Measurements from ENCODE around the gene SELENOO. TPM values are rescaled to one million over a fixed set of nuclear protein-coding genes. Genes with fewer than 3 reads are reported as not detected.

SELENOO gene
- total and polyA plus RNA-seq, 2 of the 13 experiments (the other 11 are each of a cell fraction or from before 2014, with no cell fraction given): 14.4 to 19.0 TPM

DNA sequence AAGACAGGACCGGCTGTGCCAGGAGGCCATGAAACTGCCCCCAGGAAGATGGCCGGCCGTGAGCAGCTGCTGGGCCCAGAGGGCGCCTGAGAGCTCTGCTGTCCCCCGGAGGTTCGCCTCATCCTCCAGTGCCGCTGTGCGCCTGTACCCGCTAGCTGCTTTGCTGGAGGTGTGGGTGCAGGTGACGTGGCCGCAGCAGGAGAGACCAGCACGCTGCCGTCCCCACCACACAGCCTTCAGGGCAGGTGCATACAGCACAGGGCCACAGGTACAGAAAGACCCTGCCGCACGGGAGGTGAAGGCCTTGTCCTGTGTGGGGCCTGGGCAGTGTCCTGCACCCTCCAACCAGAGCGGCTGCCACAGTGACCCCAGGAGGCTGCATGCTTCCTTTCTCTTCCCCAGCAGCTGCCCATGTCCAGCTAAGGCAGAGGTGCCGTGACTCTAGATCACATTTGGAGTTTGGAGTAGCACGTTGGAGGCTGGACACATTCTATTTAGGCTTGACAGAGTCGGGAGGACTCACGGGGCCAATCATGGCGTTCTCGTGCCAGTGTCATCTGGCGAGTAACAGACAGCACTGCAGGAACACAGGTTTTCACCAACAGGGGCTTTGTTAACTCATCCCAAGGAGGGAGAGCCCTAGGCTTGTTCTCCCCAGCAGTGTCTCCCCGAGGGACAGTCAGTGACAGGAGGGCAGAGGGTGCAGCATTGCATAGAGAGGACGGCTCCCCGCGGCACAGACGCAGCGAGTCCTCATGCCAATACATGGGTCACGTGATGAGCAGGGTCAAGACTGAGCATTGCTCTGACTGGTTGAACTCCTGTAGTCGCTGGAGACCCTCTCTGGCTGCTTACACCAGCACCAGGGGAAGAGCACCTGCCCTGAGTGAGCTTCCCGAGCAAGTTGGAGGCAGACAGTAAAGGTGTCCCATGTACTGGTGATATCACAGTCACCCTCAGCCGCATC is 49.0 kb upstream of the SELENOO start (continued):
- TF ChIP-seq ZNF652 (CRISPR knock-in tag; IDR thresholded peaks at IDR 0.05; ENCODE audit: borderline replicate concordance, low read depth): no peak
- TF ChIP-seq ZNF646 (CRISPR knock-in tag; IDR thresholded peaks at IDR 0.05): no peak
- TF ChIP-seq HOXD1 (CRISPR knock-in tag; IDR thresholded peaks at IDR 0.05): no peak
- TF ChIP-seq, protein P1, sequence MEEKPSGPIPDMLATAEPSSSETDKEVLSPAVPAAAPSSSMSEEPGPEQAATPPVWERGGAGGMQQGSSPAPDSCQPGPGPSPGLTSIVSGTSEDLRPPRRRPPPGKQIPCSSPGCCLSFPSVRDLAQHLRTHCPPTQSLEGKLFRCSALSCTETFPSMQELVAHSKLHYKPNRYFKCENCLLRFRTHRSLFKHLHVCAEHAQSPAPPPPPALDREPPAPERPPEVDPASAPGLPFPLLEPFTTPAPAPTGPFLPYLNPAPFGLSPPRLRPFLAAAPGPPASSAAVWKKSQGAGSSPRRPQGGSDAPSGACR (CRISPR knock-in tag; IDR thresholded peaks at IDR 0.05): no peak
- TF ChIP-seq KLF9 (CRISPR knock-in tag; IDR thresholded peaks at IDR 0.05; ENCODE audit: low read depth): no peak
- TF ChIP-seq ZNF562 (CRISPR knock-in tag; IDR thresholded peaks at IDR 0.05; ENCODE audit: borderline replicate concordance): no peak
- TF ChIP-seq SAFB2 (CRISPR knock-in tag; IDR thresholded peaks at IDR 0.05; ENCODE audit: borderline replicate concordance, low read depth): 0 out of 2 replicates have a peak, but pooled peaks have one; percentile 57
- 0 out of 2 replicates have a peak, but pooled peaks have one; percentile 52 for TF ChIP-seq SP4 (CRISPR knock-in tag; IDR thresholded peaks at IDR 0.05)
- TF ChIP-seq YEATS4 (CRISPR knock-in tag; IDR thresholded peaks at IDR 0.05; ENCODE audit: borderline replicate concordance): 0 out of 2 replicates have a peak, but pooled peaks have one; percentile 33
- TF ChIP-seq POGK (CRISPR knock-in tag; conservative IDR thresholded peaks at IDR 0.05): 0 out of 2 replicates have a peak, but pooled peaks have one; percentile 34
- no peak for TF ChIP-seq AKAP8 (CRISPR knock-in tag; IDR thresholded peaks at IDR 0.05)
- 0 out of 2 replicates have a peak, but pooled peaks have one; percentile 53 for TF ChIP-seq ZBTB7B (CRISPR knock-in tag; IDR thresholded peaks at IDR 0.05)
- TF ChIP-seq DNMT1 (CRISPR knock-in tag; IDR thresholded peaks at IDR 0.05): peak; percentile 71; the same call in 1 of the 2 replicates
- TF ChIP-seq MYC (CRISPR knock-in tag; IDR thresholded peaks at IDR 0.05; ENCODE audit: borderline replicate concordance): peak; percentile 16; the same call in 1 of the 2 replicates
- no peak for TF ChIP-seq EP300 (IDR thresholded peaks at IDR 0.05; ENCODE audit: low read depth in 2 of 2, low read length in 2 of 2)
- no peak for TF ChIP-seq EP300 (CRISPR knock-in tag; IDR thresholded peaks at IDR 0.05; ENCODE audit: borderline replicate concordance)
- 0 out of 2 replicates have a peak, but pooled peaks have one; percentile 48 for TF ChIP-seq MTF2 (CRISPR knock-in tag; IDR thresholded peaks at IDR 0.05; ENCODE audit: borderline replicate concordance)
- no peak for TF ChIP-seq ZNF235 (CRISPR knock-in tag; IDR thresholded peaks at IDR 0.05; ENCODE audit: borderline replicate concordance)

Measured in HepG2 (cell line).